HepG2 (cell line): ENCODE data around the gene TRUB1. TPM values are rescaled to one million over a fixed set of nuclear protein-coding genes. Genes with fewer than 3 reads are reported as not detected.

Source experiments
- ATAC-seq: fragments of 200-7000 bp; cut with Tn5 transposase; 3 replicates; pipeline ENCODE4 v1.9.1; 2020; ENCODE audit warnings: mild to moderate bottlenecking, moderate library complexity
- BruUV-seq: library from RNA; stranded (reverse); fragments of 400-500 nt; replicated peaks from 2 replicates; lab custom pipeline; 2021; lab: Mats Ljungman, UMichigan
- CTCF ChIA-PET: fragments of 300-600 bp; formaldehyde crosslinking; extraction: SDS; loops from one replicate; lab custom pipeline; 2021; ENCODE audit warnings: low total read pairs, inconsistent platforms, low intra/inter-chr PET ratio; lab: Yijun Ruan, JAX
- POLR2A ChIA-PET: fragments of 350-600 bp; sonication (Branson Sonifier 250); formaldehyde crosslinking; loops from one replicate; lab custom pipeline; 2020; ENCODE audit warnings: antibody characterized with exemption, inconsistent platforms; lab: Yijun Ruan, JAX
- DNase-seq: peaks from one replicate; pipeline ENCODE4 v3.0.0-alpha.2; 2015; ENCODE audit warnings: low spot score
- FAIRE-seq: peaks from 3 replicates; lab custom pipeline; 2011; peaks lifted over from hg19 to GRCh38; lab: Jason Lieb, UNC
- H2AFZ ChIP-seq: one replicate; pipeline ENCODE4 v1.6.1; 2011; ENCODE audit warnings: low read length, inconsistent platforms
- H3K27ac ChIP-seq: fragments of 300-600 bp; 3 replicates; pipeline ENCODE4 v1.8.0; 2011; ENCODE audit warnings: mixed run types, mild to moderate bottlenecking, mixed read lengths, low read length, inconsistent platforms; ENCODE audit not compliant: insufficient read depth; ENCODE audit errors: extremely low read length
- H3K27me3 ChIP-seq, 2 experiments: fragments of 200-600 bp in 1 of 2; 2 replicates in 1 of 2; 3 replicates in 1 of 2; pipeline versions ENCODE4 v1.6.0 to v1.8.0; 2011; ENCODE audit warnings: low read length in 2 of 2, mild to moderate bottlenecking in 2 of 2, moderate library complexity in 2 of 2, inconsistent platforms in 1 of 2; ENCODE audit not compliant: insufficient read depth in 2 of 2, control insufficient read depth in 1 of 2
- H3K36me3 ChIP-seq, 2 experiments: fragments of 200-600 bp in 1 of 2; replicated peaks in 1 of 2; 2 replicates in 1 of 2; 3 replicates in 1 of 2; pipeline versions ENCODE4 v1.5.1 to v1.8.0; 2011; ENCODE audit warnings: low read length in 2 of 2, inconsistent platforms in 1 of 2; ENCODE audit not compliant: insufficient read depth in 2 of 2, control insufficient read depth in 1 of 2
- H3K4me1 ChIP-seq: 2 replicates; pipeline ENCODE4 v1.5.1; 2012; ENCODE audit warnings: low read length, inconsistent platforms; ENCODE audit not compliant: insufficient read depth
- H3K4me2 ChIP-seq: 2 replicates; pipeline ENCODE4 v1.6.0; 2011; ENCODE audit warnings: low read depth, low read length, inconsistent platforms
- H3K4me3 ChIP-seq, 3 experiments: fragments of 200-600 bp in 1 of 3; sonication (generic), shearing (Covaris generic) in 1 of 3; replicated peaks in 1 of 3; 2 replicates each; pipeline ENCODE4 v1.5.1; 2011 to 2016; ENCODE audit warnings: low read length in 3 of 3, inconsistent platforms in 2 of 3, low read depth in 2 of 3, mild to moderate bottlenecking in 2 of 3, control low read depth in 1 of 3, mixed read lengths in 1 of 3; ENCODE audit not compliant: insufficient read depth in 1 of 3
- H3K79me2 ChIP-seq: one replicate; pipeline ENCODE4 v1.6.1; 2011; ENCODE audit warnings: low read length, inconsistent platforms; ENCODE audit not compliant: insufficient read depth
- H3K9ac ChIP-seq: 2 replicates; pipeline ENCODE4 v1.6.0; 2011; ENCODE audit warnings: mild to moderate bottlenecking, low read depth, low read length, inconsistent platforms; ENCODE audit not compliant: insufficient read depth
- H3K9me3 ChIP-seq: 2 replicates; pipeline ENCODE4 v1.5.1; 2012; ENCODE audit warnings: mild to moderate bottlenecking, low read length
- H4K20me1 ChIP-seq: 2 replicates; pipeline ENCODE4 v1.6.0; 2011; ENCODE audit warnings: inconsistent platforms, mild to moderate bottlenecking, low read length, moderate library complexity; ENCODE audit not compliant: insufficient read depth
- CSRNP1 ChIP-seq: sonication (generic); formaldehyde crosslinking; IDR thresholded peaks from 2 replicates; pipeline ENCODE4 v1.8.1; 2023; ENCODE audit warnings: mild to moderate bottlenecking, missing genetic modification reagents
- GTF3A ChIP-seq: sonication (generic); formaldehyde crosslinking; conservative IDR thresholded peaks from 2 replicates; pipeline ENCODE4 v1.4.0; 2020; ENCODE audit warnings: mild to moderate bottlenecking, missing genetic modification reagents
- KMT2A ChIP-seq: sonication (generic); formaldehyde crosslinking; IDR thresholded peaks from 2 replicates; pipeline ENCODE4 v1.4.0; 2020; ENCODE audit warnings: missing genetic modification reagents
- MAFK ChIP-seq, 2 experiments: IDR thresholded peaks in 1 of 2; conservative IDR thresholded peaks in 1 of 2; 2 replicates each; pipeline ENCODE4 v1.6.1; 2011; ENCODE audit warnings: improper control_type of control experiment in 2 of 2, low read length in 2 of 2
- PITX1 ChIP-seq: sonication (generic); formaldehyde crosslinking; IDR thresholded peaks from 2 replicates; pipeline ENCODE4 v1.5.1; 2020; ENCODE audit warnings: mild to moderate bottlenecking, missing genetic modification reagents
- SP1 ChIP-seq, 2 experiments: fragments of 450-650 bp in 1 of 2; sonication (generic) in 1 of 2; formaldehyde crosslinking in 1 of 2; IDR thresholded peaks; 2 replicates each; pipeline versions ENCODE4 v1.4.0 to v1.6.1; 2016 to 2020; ENCODE audit warnings: missing genetic modification reagents in 1 of 2
- TAF1 ChIP-seq: sonication (generic); formaldehyde crosslinking; IDR thresholded peaks from 2 replicates; pipeline ENCODE4 v1.4.0; 2020; ENCODE audit warnings: missing genetic modification reagents
- ZEB1 ChIP-seq: IDR thresholded peaks from 2 replicates; pipeline ENCODE4 v1.6.1; 2012; ENCODE audit warnings: mild to moderate bottlenecking, low read depth, inconsistent platforms; ENCODE audit not compliant: insufficient replicate concordance
- ZNF773 ChIP-seq: sonication (generic); formaldehyde crosslinking; IDR thresholded peaks from 2 replicates; pipeline ENCODE4 v1.4.0; 2020; ENCODE audit warnings: missing genetic modification reagents, borderline replicate concordance
- WGBS: methylation state at CpG from one replicate; pipeline ENCODE4 v1.1.6; 2017; ENCODE audit warnings: low lambda C conversion rate; 5-methylcytosine and 5-hydroxymethylcytosine counted together
- in situ Hi-C: cut with HindIII; loops from 2 replicates; pipeline ENCODE4 v1.10.0; 2017; ENCODE audit warnings: low pct_unique_long_range_greater_than_20kb; ENCODE audit not compliant: extremely low pct_ligation_motif_present
- intact Hi-C: fragments of 100-400 bp; cut with micrococcal nuclease; formaldehyde crosslinking; loops from one replicate; pipeline ENCODE4 v1.10.0; 2022; ENCODE audit not compliant: unreplicated experiment
- polyA plus RNA-seq, 8 experiments: library from polyadenylated mRNA; depleted of rRNA in 3 of 8; stranded (reverse) in 7 of 8; unstranded in 1 of 8; fragments of >200 nt; fragmentation: Illumina TruSeq in 4 of 8; extraction: Trizol in 4 of 8; gene quantifications; 2 replicates each; pipeline versions ENCODE4 v1.2.1 to v1.2.3, GENCODE V29; 2011 to 2016; ENCODE audit warnings: low read depth in 4 of 8, missing spikeins in 1 of 8, mixed read lengths in 1 of 8; ENCODE audit not compliant: insufficient read depth in 1 of 8
- total RNA-seq, 5 experiments: library from RNA; depleted of rRNA; stranded (reverse); fragments of >200 nt; fragmentation: Illumina TruSeq; extraction: Trizol; gene quantifications; 2 replicates each; pipeline ENCODE4 v1.2.3, GENCODE V29; 2016; ENCODE audit warnings: low read depth in 1 of 5

TRUB1 gene
- total and polyA plus RNA-seq, 2 of the 13 experiments (the other 11 are each of a cell fraction or from before 2014, with no cell fraction given): 10.6 to 38.9 TPM

GRCh38 chr10:114974625-114975024, 36.6 kb downstream of the TRUB1 start:
- ChIA-PET POLR2A (no interaction called here), CTCF (no interaction called here)
- H2AFZ ChIP-seq: no peak overlapping the region
- ATAC-seq (no peak), FAIRE-seq (no peak), DNase-seq (no peak)
- intact Hi-C loops: loop anchor here (2.0 kb wide), 1 partner anchor 16 kb away; no protein-coding TSS in a partner anchor
- no peaks in the 10 kb centered on the region for H3K9me3 ChIP-seq
- H3K36me3 ChIP-seq: peaks cover 2 to 37% of the 10 kb centered on the region in 2 experiments; a peak in 3 of 5 replicates
- TF ChIP-seq TAF1 (CRISPR knock-in tag) (no peak), SP1 (IDR thresholded peaks at IDR 0.05) (no peak), SP1 (CRISPR knock-in tag; IDR thresholded peaks at IDR 0.05) (no peak), ZEB1 (no peak), PITX1 (CRISPR knock-in tag) (no peak), ZNF773 (CRISPR knock-in tag) (no peak), GTF3A (CRISPR knock-in tag) (no peak), CSRNP1 (CRISPR knock-in tag) (no peak), MAFK (conservative IDR thresholded peaks at IDR 0.05 in 1 of 2, IDR thresholded peaks at IDR 0.05 in 1 of 2; ENCODE audit: low read length in 2 of 2) (no peak), KMT2A (no peak)
- no peak overlapping the region for H3K27ac ChIP-seq
- H3K4me2 ChIP-seq: no peak overlapping the region
- 95% methylated on average over 5 of the region's 5 CpGs for WGBS
- H3K9ac ChIP-seq: no peak overlapping the region
- no peaks in the 10 kb centered on the region; the same call in 1 of the 2 replicates for H4K20me1 ChIP-seq
- H3K79me2 ChIP-seq: peaks cover 4% of the 10 kb centered on the region
- no peaks in the 10 kb centered on the region for H3K27me3 ChIP-seq
- BruUV-seq: no TSS peak
- in situ Hi-C loops: no loop called here
- no peaks in the 10 kb centered on the region for H3K4me1 ChIP-seq
- no peak overlapping the region for H3K4me3 ChIP-seq
